ENCODE results near the gene GOLGA6L9.
"Not testable (repeated sequence)": the region's sequence is repeated elsewhere in the genome, so short reads cannot be mapped to it uniquely, and the experiment has no call there.

DNA sequence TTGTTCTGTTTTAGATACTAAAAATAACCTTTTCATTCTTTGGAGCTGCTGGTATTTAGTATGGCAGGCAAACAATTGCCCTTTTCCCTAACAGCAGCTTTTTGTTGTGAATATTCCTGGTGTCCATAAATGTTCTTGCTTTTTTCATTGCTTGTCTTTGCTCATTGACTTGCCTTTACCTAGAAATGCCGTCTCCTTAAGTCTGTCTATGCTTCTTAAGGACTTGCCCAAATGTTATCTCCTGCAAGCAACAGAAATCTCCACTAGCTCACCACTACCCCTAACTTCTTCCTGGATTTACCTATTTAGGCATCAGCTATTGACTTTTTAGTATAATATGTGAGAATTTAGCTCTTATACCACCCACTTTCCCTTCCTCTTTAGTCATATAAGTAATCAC is 37.5 kb upstream of the GOLGA6L9 start:
- TF ChIP-seq, protein P1, sequence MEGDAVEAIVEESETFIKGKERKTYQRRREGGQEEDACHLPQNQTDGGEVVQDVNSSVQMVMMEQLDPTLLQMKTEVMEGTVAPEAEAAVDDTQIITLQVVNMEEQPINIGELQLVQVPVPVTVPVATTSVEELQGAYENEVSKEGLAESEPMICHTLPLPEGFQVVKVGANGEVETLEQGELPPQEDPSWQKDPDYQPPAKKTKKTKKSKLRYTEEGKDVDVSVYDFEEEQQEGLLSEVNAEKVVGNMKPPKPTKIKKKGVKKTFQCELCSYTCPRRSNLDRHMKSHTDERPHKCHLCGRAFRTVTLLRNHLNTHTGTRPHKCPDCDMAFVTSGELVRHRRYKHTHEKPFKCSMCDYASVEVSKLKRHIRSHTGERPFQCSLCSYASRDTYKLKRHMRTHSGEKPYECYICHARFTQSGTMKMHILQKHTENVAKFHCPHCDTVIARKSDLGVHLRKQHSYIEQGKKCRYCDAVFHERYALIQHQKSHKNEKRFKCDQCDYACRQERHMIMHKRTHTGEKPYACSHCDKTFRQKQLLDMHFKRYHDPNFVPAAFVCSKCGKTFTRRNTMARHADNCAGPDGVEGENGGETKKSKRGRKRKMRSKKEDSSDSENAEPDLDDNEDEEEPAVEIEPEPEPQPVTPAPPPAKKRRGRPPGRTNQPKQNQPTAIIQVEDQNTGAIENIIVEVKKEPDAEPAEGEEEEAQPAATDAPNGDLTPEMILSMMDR (IDR thresholded peaks at IDR 0.05; ENCODE audit: low read length): not testable (repeated sequence)
- TF ChIP-seq EZH2 (IDR thresholded peaks at IDR 0.05; ENCODE audit: borderline replicate concordance, low read length): not testable (repeated sequence)

Measured in OCI-LY1 (cell line).